DOHH2 (cell line): ENCODE data around the gene VEGFB.
A peak's percentile ranks its signal among the peaks of the same experiment; 100 is the strongest.

Experiments used
- H3F3A ChIP-seq: fragments of 200-600 bp; sonication (generic), shearing (Covaris generic); 2 replicates; pipeline ENCODE4 v1.6.0; 2016; ENCODE audit warnings: antibody characterized with exemption, mild to moderate bottlenecking; ENCODE audit not compliant: control insufficient read depth, insufficient read depth
- H3K27ac ChIP-seq: fragments of 200-600 bp; sonication (generic); 2 replicates; pipeline ENCODE4 v1.5.1; 2014; ENCODE audit warnings: low read depth, mild to moderate bottlenecking, low read length, moderate library complexity
- H3K27me3 ChIP-seq: fragments of 200-600 bp; sonication (generic); 2 replicates; pipeline ENCODE4 v1.6.1; 2014; ENCODE audit warnings: mild to moderate bottlenecking, low read length, mixed read lengths; ENCODE audit not compliant: control insufficient read depth
- H3K36me3 ChIP-seq: fragments of 200-600 bp; sonication (generic); 2 replicates; pipeline ENCODE4 v1.6.1; 2014; ENCODE audit warnings: mild to moderate bottlenecking, low read length, moderate library complexity, mixed read lengths; ENCODE audit not compliant: control insufficient read depth
- H3K4me1 ChIP-seq: fragments of 200-600 bp; sonication (generic); 2 replicates; pipeline ENCODE4 v1.6.1; 2014; ENCODE audit warnings: mild to moderate bottlenecking, low read length, mixed read lengths; ENCODE audit not compliant: control insufficient read depth
- H3K4me2 ChIP-seq: fragments of 200-600 bp; sonication (generic); 2 replicates; pipeline ENCODE4 v1.6.0; 2014; ENCODE audit warnings: mild to moderate bottlenecking, low read length, moderate library complexity
- H3K4me3 ChIP-seq: fragments of 200-600 bp; sonication (generic); 2 replicates; pipeline ENCODE4 v1.5.1; 2014; ENCODE audit warnings: mild to moderate bottlenecking, low read length, mixed read lengths
- H3K79me2 ChIP-seq: fragments of 200-600 bp; sonication (generic); 2 replicates; pipeline ENCODE4 v1.6.1; 2014; ENCODE audit warnings: mild to moderate bottlenecking, low read length, mixed read lengths; ENCODE audit not compliant: control insufficient read depth
- H3K9me2 ChIP-seq: fragments of 200-600 bp; sonication (generic); replicated peaks from 2 replicates; pipeline ENCODE4 v1.6.1; 2014; ENCODE audit warnings: mild to moderate bottlenecking, low read length, mixed read lengths; ENCODE audit not compliant: control insufficient read depth
- H3K9me3 ChIP-seq: fragments of 200-600 bp; sonication (generic); 2 replicates; pipeline ENCODE4 v1.6.1; 2014; ENCODE audit warnings: antibody characterized with exemption, low read length, mixed read lengths; ENCODE audit not compliant: control insufficient read depth, insufficient read depth
- H4K20me1 ChIP-seq: fragments of 200-600 bp; sonication (generic); 2 replicates; pipeline ENCODE4 v1.6.0; 2014; ENCODE audit warnings: low read depth, mild to moderate bottlenecking, antibody characterized with exemption, low read length, moderate library complexity; ENCODE audit not compliant: control insufficient read depth, insufficient read depth
- EZH2phosphoT487 ChIP-seq: fragments of 200-600 bp; sonication (generic); IDR thresholded peaks from 2 replicates; pipeline ENCODE4 v1.6.1; 2017; ENCODE audit warnings: borderline replicate concordance, mild to moderate bottlenecking, antibody characterized with exemption, low read length, moderate library complexity, mixed read lengths
- TF ChIP-seq, protein P1 (sequence below): fragments of 200-600 bp; sonication (generic); IDR thresholded peaks from one replicate; pipeline ENCODE4 v1.5.1; 2014; ENCODE audit warnings: antibody characterized with exemption, mild to moderate bottlenecking, low read depth, low read length; ENCODE audit not compliant: poor library complexity, severe bottlenecking

The VEGFB gene

DNA sequence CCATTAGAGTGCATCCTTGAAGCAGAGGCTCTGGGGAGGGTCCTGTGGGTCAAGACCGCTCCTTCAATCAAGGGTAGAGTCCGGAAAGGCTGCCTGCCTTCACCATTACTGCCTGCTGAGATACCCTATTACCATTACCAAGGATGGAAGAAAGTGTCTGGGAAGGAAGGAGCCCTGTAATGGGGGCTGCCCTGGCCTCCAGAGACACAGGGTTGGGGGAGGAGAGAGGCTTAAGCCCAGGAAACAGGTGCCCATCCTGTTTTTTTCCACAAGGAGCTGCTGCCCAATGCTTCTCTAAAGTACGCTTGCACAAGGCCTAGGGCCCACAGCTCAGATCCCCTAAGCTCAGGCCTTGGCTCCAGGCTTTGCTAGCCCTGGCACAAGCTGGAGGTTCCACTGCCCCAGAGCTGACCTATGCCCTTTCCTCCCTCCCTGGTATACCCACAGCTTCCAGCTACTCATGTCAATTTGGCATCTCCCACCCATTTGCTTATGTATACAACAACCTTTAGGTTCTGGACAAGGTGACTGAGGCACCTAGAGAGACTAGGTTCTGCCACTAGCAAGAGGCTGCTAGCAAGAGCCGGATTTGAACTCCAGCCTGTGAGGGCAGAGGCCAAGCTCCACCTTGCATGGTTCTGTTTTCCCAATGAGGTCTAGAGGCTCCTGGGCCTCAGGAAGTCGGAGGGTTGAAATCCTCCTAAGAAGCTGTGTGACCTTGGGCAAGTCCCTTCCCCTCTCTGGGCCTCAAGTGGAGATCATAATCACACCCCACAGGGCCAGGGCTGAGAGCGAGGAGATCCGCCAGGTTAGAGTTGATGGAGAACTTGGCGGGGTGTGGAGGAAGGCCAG is 15.4 kb downstream of the VEGFB start:
- TF ChIP-seq EZH2phosphoT487, result no peak
- TF ChIP-seq, protein P1, sequence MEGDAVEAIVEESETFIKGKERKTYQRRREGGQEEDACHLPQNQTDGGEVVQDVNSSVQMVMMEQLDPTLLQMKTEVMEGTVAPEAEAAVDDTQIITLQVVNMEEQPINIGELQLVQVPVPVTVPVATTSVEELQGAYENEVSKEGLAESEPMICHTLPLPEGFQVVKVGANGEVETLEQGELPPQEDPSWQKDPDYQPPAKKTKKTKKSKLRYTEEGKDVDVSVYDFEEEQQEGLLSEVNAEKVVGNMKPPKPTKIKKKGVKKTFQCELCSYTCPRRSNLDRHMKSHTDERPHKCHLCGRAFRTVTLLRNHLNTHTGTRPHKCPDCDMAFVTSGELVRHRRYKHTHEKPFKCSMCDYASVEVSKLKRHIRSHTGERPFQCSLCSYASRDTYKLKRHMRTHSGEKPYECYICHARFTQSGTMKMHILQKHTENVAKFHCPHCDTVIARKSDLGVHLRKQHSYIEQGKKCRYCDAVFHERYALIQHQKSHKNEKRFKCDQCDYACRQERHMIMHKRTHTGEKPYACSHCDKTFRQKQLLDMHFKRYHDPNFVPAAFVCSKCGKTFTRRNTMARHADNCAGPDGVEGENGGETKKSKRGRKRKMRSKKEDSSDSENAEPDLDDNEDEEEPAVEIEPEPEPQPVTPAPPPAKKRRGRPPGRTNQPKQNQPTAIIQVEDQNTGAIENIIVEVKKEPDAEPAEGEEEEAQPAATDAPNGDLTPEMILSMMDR, result no peak
- no peaks in the 10 kb centered on the region for H3K9me3 ChIP-seq
- H4K20me1 ChIP-seq, result peaks cover 5% of the 10 kb centered on the region; the same call in 1 of the 2 replicates
- peaks cover 20% of the 10 kb centered on the region for H3F3A ChIP-seq
- H3K4me1 ChIP-seq, result peaks cover 51% of the 10 kb centered on the region
- H3K27ac ChIP-seq, result no peak overlapping the region
- H3K27me3 ChIP-seq, result no peaks in the 10 kb centered on the region
- peaks cover 31% of the 10 kb centered on the region for H3K79me2 ChIP-seq
- no peaks in the 10 kb centered on the region for H3K9me2 ChIP-seq
- H3K36me3 ChIP-seq, result peaks cover 16% of the 10 kb centered on the region
- no peak overlapping the region for H3K4me3 ChIP-seq
- no peak overlapping the region for H3K4me2 ChIP-seq

GRCh38 chr11:64250415-64251015 is 16.1 kb downstream of the VEGFB start:
- Histone ChIP-seq H3K9me2 (no peaks in the 10 kb centered on the region), H4K20me1 (peaks cover 5% of the 10 kb centered on the region; the same call in 1 of the 2 replicates), H3K4me1 (peaks cover 44% of the 10 kb centered on the region), H3K79me2 (peaks cover 24% of the 10 kb centered on the region), H3F3A (peaks cover 16% of the 10 kb centered on the region), H3K4me2 (peak overlapping the region; percentile 92), H3K9me3 (no peaks in the 10 kb centered on the region), H3K36me3 (peaks cover 15% of the 10 kb centered on the region), H3K27me3 (no peaks in the 10 kb centered on the region), H3K27ac (no peak overlapping the region), H3K4me3 (peak overlapping the region; percentile 95)
- no peak for TF ChIP-seq EZH2phosphoT487
- TF ChIP-seq, protein P1, result no peak

DNA sequence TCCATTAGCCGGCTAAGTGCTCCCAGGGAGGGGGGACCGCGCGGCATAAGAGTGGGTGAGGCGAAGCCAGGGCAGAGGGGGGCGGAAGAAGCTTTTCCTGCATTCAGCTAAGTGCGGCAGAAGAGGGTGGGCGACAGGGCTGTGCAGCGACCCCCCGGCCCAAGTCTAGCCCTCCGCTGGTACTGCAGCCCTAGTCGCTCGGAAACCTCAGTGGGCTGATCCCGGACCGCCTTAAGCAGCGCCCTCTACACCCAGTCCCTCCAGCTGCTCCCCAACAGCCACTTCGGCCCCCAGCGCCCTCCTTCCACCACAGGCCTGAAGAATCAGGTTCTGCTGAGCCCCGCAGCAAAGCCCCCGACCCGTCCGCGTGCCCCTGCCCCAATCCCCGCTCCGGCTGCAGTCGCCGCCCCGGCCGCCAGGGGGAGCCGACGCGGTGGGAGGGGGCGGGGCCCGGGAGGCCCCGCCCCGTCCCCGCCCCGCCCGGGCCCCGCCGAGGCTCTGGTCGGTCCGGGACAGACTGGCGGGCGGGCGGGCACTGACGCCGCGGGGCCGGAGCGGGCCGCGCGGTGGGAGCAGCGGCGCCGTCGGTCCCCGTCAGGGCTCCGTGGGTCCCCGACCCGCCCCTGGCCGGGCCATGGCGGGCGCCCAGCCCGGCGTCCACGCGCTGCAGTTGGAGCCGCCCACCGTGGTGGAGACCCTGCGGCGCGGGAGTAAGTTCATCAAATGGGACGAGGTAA is 16.8 kb downstream of the VEGFB start, which contains the start of gene PLCB3:
Gene PLCB3, plus strand, starts transcription at position 515 of the 737 bp plus-strand sequence. Its CDS starts 120 bp downstream, at position 635.
- Histone ChIP-seq H3K4me2 (peak within 1 kb of the TSS; percentile 97), H3K27ac (peak within 1 kb of the TSS; percentile 5; the same call in 1 of the 2 replicates), H3F3A (peaks cover 16% of the 10 kb centered on the region), H3K79me2 (peaks cover 17% of the 10 kb centered on the region), H3K27me3 (no peaks in the 10 kb centered on the region), H3K9me3 (no peaks in the 10 kb centered on the region), H3K9me2 (no peaks in the 10 kb centered on the region), H4K20me1 (peaks cover 5% of the 10 kb centered on the region; the same call in 1 of the 2 replicates), H3K4me3 (peak within 1 kb of the TSS; percentile 95), H3K4me1 (peaks cover 42% of the 10 kb centered on the region), H3K36me3 (peaks cover 14% of the 10 kb centered on the region)
- TF ChIP-seq EZH2phosphoT487, result no peak
- TF ChIP-seq, protein P1, result peak; percentile 66
